Stimulated activated effector memory CD8-positive, alpha-beta T cell treated with anti-CD3 and anti-CD28 coated beads, Interleukin-12 subunit alpha, Interleukin-12 subunit beta, amount 100 ng/mL, for 72 hours (primary cell): Measurements from ENCODE around the gene MED12.

Source experiments
- ATAC-seq: fragments of 150-1000 bp; cut with Tn5 transposase; 2 replicates; pipeline ENCODE4 v1.10.0; 2021
- DNase-seq, 2 donors: peaks; one replicate each; pipeline ENCODE4 v3.0.0; 2021 to 2022; ENCODE audit warnings: low spot score in 2 of 2
- H3K27ac Mint-ChIP-seq: one replicate; pipeline ENCODE4 v1.8.0; 2022; ENCODE audit warnings: mild to moderate bottlenecking, mixed read lengths
- H3K36me3 Mint-ChIP-seq: one replicate; pipeline ENCODE4 v1.8.0; 2022; ENCODE audit warnings: mild to moderate bottlenecking, mixed read lengths
- H3K4me1 Mint-ChIP-seq: one replicate; pipeline ENCODE4 v1.8.0; 2022; ENCODE audit warnings: mixed read lengths
- H3K4me3 Mint-ChIP-seq: one replicate; pipeline ENCODE4 v1.8.0; 2022; ENCODE audit warnings: mild to moderate bottlenecking, mixed read lengths
- H3K9me3 Mint-ChIP-seq: one replicate; pipeline ENCODE4 v1.8.0; 2022; ENCODE audit warnings: mixed read lengths

The MED12 gene

GRCh38 chrX:71118032-71118984, at the start of gene MED12:
Gene MED12 (plus strand): TSS chrX:71118596. CDS start chrX:71118755, 159 bp downstream.
- DNase-seq (peak; percentile 49 to 89), ATAC-seq (peak; percentile 95)
- H3K9me3 Mint-ChIP-seq = no peaks in the 10 kb centered on the region
- H3K4me3 Mint-ChIP-seq = peak within 1 kb of the TSS; percentile 80
- peak within 1 kb of the TSS; percentile 93 for H3K27ac Mint-ChIP-seq
- peaks cover 20% of the 10 kb centered on the region for H3K4me1 Mint-ChIP-seq
- peaks cover 38% of the 10 kb centered on the region for H3K36me3 Mint-ChIP-seq

DNA sequence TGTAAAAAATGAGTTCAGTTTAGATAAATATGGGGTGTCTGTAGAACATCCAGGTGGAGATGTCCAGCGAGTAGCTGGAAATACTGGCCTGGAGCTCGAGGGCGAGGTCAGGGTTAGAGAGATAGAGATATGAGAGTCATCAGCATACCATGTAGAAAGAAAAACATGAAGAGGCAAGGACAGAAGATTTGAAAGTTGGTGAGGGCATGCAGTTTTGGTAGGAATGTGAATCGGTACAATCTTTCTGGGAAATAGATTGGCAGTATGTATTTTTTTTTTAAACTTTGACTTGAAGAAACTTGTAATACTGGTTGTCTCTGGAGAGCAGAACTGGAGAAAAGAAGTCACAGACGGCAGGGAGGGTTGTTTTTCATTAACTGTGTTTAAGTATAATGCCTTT, 47.9 kb upstream of the MED12 start:
- no peaks in the 10 kb centered on the region for H3K9me3 Mint-ChIP-seq
- no peak overlapping the region for H3K27ac Mint-ChIP-seq

DNA sequence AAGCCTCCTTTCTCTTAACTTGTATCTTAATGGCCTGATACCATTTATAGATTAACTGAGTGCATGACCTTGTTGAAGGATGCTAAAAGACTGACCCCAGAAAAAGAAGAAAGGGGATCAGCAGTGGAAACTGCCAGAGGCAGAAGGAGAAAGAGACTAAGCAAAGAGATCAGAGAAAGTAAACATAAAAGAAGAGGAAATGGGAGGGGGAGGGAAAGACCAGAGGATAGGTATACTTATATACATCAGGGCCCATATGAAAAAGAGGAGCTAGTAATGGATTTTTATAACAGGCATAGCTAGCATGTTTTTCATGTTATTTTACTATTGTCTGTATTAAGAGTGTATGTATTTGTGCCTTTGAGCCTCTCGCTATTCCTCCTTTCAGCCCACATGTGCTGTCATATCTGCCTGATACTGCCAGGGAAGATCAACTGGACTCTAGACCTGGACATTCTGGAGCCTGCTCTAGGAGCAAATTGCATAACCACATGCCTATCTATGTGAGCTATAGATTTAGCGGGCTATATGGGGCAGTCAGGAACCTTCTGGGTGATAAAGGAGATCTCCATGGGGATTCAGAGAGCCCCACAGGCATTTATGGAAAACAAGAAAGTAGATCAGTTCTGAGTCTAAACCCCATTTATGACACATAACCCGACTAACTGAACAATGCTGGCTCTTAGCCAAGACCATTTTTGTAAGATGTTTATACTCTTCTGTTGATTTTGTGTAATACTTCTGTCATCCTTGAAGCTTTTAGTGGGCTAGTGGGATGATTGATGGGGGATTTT, 36.9 kb upstream of the MED12 start:
- no peak overlapping the region for H3K27ac Mint-ChIP-seq
- no peaks in the 10 kb centered on the region for H3K36me3 Mint-ChIP-seq
- ATAC-seq (peak; percentile 45), DNase-seq (no peak)
- H3K4me1 Mint-ChIP-seq = no peaks in the 10 kb centered on the region
- no peak overlapping the region for H3K4me3 Mint-ChIP-seq
- H3K9me3 Mint-ChIP-seq = no peaks in the 10 kb centered on the region

More for the DNA sequence above, 47.9 kb upstream of the MED12 start:
- no peak for ATAC-seq
- H3K36me3 Mint-ChIP-seq = peaks cover 14% of the 10 kb centered on the region
- H3K4me1 Mint-ChIP-seq = peaks cover 5% of the 10 kb centered on the region
- no peak for DNase-seq
- H3K4me3 Mint-ChIP-seq = no peak overlapping the region

GRCh38 chrX:71082124-71082647, 36.2 kb upstream of the MED12 start:
- no peak overlapping the region for H3K27ac Mint-ChIP-seq
- H3K36me3 Mint-ChIP-seq = no peaks in the 10 kb centered on the region
- ATAC-seq (no peak), DNase-seq (no peak)
- H3K9me3 Mint-ChIP-seq = no peaks in the 10 kb centered on the region
- H3K4me1 Mint-ChIP-seq = no peaks in the 10 kb centered on the region
- no peak overlapping the region for H3K4me3 Mint-ChIP-seq

GRCh38 chrX:71082822-71083221, 35.6 kb upstream of the MED12 start:
- Mint-ChIP-seq H3K4me1 (no peaks in the 10 kb centered on the region), H3K9me3 (no peaks in the 10 kb centered on the region), H3K27ac (no peak overlapping the region), H3K36me3 (no peaks in the 10 kb centered on the region), H3K4me3 (no peak overlapping the region)
- no peak for ATAC-seq
- DNase-seq = no peak

- Mint-ChIP-seq H3K4me3 (no peak overlapping the region), H3K36me3 (no peaks in the 10 kb centered on the region), H3K9me3 (no peaks in the 10 kb centered on the region), H3K4me1 (no peaks in the 10 kb centered on the region), H3K27ac (no peak overlapping the region)
- no peak for DNase-seq
- ATAC-seq = no peak
These were observed 32.5 kb upstream of the MED12 start for GRCh38 chrX:71085900-71086299.

DNA sequence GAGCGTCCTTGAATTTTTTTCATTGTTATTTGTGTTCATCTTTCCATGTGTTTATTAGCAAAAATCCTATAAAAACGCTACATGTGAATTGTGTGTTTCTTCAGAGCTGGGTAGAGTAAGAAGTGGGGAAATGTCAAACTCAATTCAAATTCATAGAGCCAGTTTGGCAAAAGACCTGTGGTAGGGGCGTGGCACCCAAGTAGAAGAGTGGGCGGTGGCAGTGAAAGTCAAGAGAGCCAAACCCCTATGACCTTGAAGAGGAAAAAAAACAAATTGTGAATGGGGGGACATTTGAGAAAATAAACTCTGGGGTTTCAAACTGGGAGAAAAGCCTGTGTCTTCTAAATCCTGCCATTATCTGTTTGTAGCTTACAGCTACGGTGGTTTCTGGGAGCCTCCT, 27.1 kb upstream of the MED12 start:
- ATAC-seq (no peak), DNase-seq (no peak)
- H3K27ac Mint-ChIP-seq = no peak overlapping the region
- peaks cover 5% of the 10 kb centered on the region for H3K36me3 Mint-ChIP-seq
- no peaks in the 10 kb centered on the region for H3K9me3 Mint-ChIP-seq
- H3K4me1 Mint-ChIP-seq = peaks cover 9% of the 10 kb centered on the region
- no peak overlapping the region for H3K4me3 Mint-ChIP-seq

- Mint-ChIP-seq H3K9me3 (no peaks in the 10 kb centered on the region), H3K27ac (peak overlapping the region; percentile 94), H3K4me3 (peak overlapping the region; percentile 90), H3K36me3 (peaks cover 5% of the 10 kb centered on the region), H3K4me1 (peaks cover 32% of the 10 kb centered on the region)
- no peak for DNase-seq
- ATAC-seq = no peak
These were observed 23.4 kb upstream of the MED12 start for GRCh38 chrX:71095033-71095432.

DNA sequence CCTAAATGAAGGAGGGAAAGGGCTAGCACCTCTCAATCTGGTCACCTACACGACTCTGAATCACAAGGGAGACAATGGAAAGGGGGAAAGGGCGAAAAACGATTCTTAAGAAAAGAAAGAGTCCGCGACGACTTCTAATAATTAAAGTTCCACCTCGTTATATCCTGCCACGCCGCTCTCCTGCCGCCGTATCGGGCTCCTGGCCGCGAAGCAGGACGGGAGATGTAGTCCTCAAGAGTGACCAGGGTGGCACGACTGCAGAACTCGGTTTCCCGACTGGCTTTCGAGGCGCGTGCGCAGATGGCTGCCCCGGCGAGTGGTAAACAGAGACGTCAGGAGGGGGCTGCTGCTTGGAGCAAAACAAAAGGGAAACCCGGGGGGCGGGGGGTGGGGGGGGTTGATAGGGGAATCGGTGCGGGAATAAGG, 22.8 kb upstream of the MED12 start, which contains the start of gene FOXO4:
Gene FOXO4 (plus strand): TSS at position 297 of the 426 bp plus-strand sequence. CDS start 678 bp downstream, outside the sequence.
- peak within 1 kb of the TSS; percentile 94 for H3K27ac Mint-ChIP-seq
- peak; percentile 92 for ATAC-seq

DNA sequence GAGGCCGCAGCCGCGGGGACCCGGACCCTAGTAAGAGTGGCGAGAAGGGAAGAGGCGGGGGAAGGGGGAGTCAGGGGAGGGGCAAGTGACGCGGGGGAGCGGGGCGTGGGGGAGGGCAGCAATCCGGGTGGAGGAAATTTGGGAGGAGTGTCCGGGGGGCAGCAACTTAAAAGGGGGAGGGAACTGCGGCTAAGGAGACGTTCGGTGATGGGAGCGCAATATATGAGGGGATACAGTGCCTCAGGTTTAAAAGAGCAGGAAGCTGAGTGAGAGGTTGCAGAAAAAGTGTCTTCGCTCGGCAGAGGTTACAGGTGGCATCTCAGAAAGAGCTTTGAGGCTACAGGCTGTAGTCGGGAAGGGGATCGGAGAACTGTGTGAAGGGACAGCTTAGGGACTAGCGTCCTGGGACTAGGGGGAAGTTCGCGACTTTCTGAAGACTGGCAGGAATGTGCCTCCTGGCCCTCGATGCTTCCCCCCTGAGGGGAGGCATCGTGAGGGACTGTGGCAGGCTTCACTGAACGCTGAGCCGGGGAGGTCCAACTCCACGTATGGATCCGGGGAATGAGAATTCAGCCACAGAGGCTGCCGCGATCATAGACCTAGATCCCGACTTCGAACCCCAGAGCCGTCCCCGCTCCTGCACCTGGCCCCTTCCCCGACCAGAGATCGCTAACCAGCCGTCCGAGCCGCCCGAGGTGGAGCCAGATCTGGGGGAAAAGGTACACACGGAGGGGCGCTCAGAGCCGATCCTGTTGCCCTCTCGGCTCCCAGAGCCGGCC, 22.2 kb upstream of the MED12 start:
- DNase-seq = no peak
- Mint-ChIP-seq H3K27ac (peak overlapping the region; percentile 94), H3K36me3 (peaks cover 14% of the 10 kb centered on the region), H3K4me3 (peak overlapping the region; percentile 90), H3K4me1 (peaks cover 41% of the 10 kb centered on the region), H3K9me3 (no peaks in the 10 kb centered on the region)
- peak; percentile 55 for ATAC-seq

More for the DNA sequence above, 22.8 kb upstream of the MED12 start, which contains the start of gene FOXO4:
- H3K9me3 Mint-ChIP-seq = no peaks in the 10 kb centered on the region
- DNase-seq = peak; percentile 69 to 87
- peaks cover 35% of the 10 kb centered on the region for H3K4me1 Mint-ChIP-seq
- peak within 1 kb of the TSS; percentile 90 for H3K4me3 Mint-ChIP-seq
- peaks cover 8% of the 10 kb centered on the region for H3K36me3 Mint-ChIP-seq

DNA sequence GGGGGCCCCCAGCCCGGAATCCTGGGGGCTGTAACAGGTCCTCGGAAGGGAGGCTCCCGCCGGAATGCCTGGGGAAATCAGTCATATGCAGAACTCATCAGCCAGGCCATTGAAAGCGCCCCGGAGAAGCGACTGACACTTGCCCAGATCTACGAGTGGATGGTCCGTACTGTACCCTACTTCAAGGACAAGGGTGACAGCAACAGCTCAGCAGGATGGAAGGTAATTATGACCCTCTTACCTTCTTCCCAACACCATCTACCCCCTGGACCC, 21.7 kb upstream of the MED12 start:
- H3K27ac Mint-ChIP-seq = peak overlapping the region; percentile 94
- no peak for DNase-seq
- H3K9me3 Mint-ChIP-seq = no peaks in the 10 kb centered on the region
- peak overlapping the region; percentile 90 for H3K4me3 Mint-ChIP-seq
- peaks cover 46% of the 10 kb centered on the region for H3K4me1 Mint-ChIP-seq
- ATAC-seq = no peak
- H3K36me3 Mint-ChIP-seq = peaks cover 19% of the 10 kb centered on the region

DNA sequence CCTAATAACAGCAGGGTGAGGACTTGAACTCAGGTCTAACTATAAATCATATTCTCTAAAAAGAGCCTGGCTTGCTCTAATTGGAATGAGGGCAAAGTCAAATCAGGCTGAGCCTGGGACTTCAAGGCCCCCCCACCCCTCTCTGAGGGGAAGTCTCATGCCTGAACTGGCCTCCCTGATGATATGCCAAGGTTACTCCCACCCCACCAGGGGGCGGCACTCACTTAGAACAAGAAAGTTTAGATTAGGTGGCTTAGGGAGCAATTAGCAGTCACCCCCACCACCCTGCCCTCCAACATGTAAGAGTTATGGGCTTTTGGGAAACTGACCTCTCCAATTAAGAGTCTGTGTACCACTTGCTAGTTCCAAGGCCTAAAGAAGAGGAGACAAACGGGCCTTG, 20.1 kb upstream of the MED12 start:
- peaks cover 57% of the 10 kb centered on the region for H3K4me1 Mint-ChIP-seq
- H3K27ac Mint-ChIP-seq = peak overlapping the region; percentile 48
- ATAC-seq = peak; percentile 64
- no peaks in the 10 kb centered on the region for H3K9me3 Mint-ChIP-seq
- H3K36me3 Mint-ChIP-seq = peaks cover 32% of the 10 kb centered on the region
- H3K4me3 Mint-ChIP-seq = peak overlapping the region; percentile 90
- peak in 1 of 2 donors; percentile 69 for DNase-seq

- DNase-seq (no peak), ATAC-seq (no peak)
- H3K36me3 Mint-ChIP-seq = peaks cover 35% of the 10 kb centered on the region
- peak overlapping the region; percentile 63 for H3K27ac Mint-ChIP-seq
- no peaks in the 10 kb centered on the region for H3K9me3 Mint-ChIP-seq
- H3K4me3 Mint-ChIP-seq = no peak overlapping the region
- H3K4me1 Mint-ChIP-seq = peaks cover 64% of the 10 kb centered on the region
These were observed 19.4 kb upstream of the MED12 start for GRCh38 chrX:71098951-71099506.

- Mint-ChIP-seq H3K36me3 (peaks cover 41% of the 10 kb centered on the region), H3K4me1 (peaks cover 71% of the 10 kb centered on the region), H3K27ac (peak overlapping the region; percentile 63), H3K4me3 (no peak overlapping the region), H3K9me3 (no peaks in the 10 kb centered on the region)
- DNase-seq = no peak
- ATAC-seq = no peak
These were observed 18.7 kb upstream of the MED12 start for GRCh38 chrX:71099736-71100135.
